NCI-H1092 treated with DMSO at 0.1 percent for 48 hours (cell line): Measurements from ENCODE around the gene MBOAT7.
A peak's percentile ranks its signal among the peaks of the same experiment; 100 is the strongest.

Source experiments
- DNase-seq: peaks from one replicate; lab custom pipeline; 2025; lab: John Stamatoyannopoulos, UW

Gene MBOAT7

GRCh38 chr19:54141356-54141755 is 48.0 kb downstream of the MBOAT7 start:
- DNase-seq = no peak

- DNase-seq = no peak
Observed at GRCh38 chr19:54138489-54139256, 50.7 kb downstream of the MBOAT7 start.

GRCh38 chr19:54137699-54138488 is 51.5 kb downstream of the MBOAT7 start, which contains the start of gene CNOT3:
Gene CNOT3, plus strand, starts transcription at chr19:54137762. Its CDS starts 5,217 bp downstream, at chr19:54142979.
- DNase-seq = no peak

- peak; percentile 99 for DNase-seq
Observed at GRCh38 chr19:54136864-54137698, 52.3 kb downstream of the MBOAT7 start.

- no peak for DNase-seq
Observed at GRCh38 chr19:54136086-54136863, 53.1 kb downstream of the MBOAT7 start.

GRCh38 chr19:54133957-54134590 is 55.3 kb downstream of the MBOAT7 start:
- DNase-seq = no peak

GRCh38 chr19:54133312-54133956 is 55.9 kb downstream of the MBOAT7 start:
- peak; percentile 3 for DNase-seq

GRCh38 chr19:54129617-54129996 is 59.8 kb downstream of the MBOAT7 start:
- no peak for DNase-seq

GRCh38 chr19:54128796-54129616 is 60.4 kb downstream of the MBOAT7 start:
- no peak for DNase-seq

GRCh38 chr19:54128441-54128725 is 61.0 kb downstream of the MBOAT7 start:
- no peak for DNase-seq

GRCh38 chr19:54127688-54128440 is 61.5 kb downstream of the MBOAT7 start:
- no peak for DNase-seq

- no peak for DNase-seq
Observed at GRCh38 chr19:54125713-54126112, 63.7 kb downstream of the MBOAT7 start.

- no peak for DNase-seq
Observed at GRCh38 chr19:54124393-54124792, 65.0 kb downstream of the MBOAT7 start.

GRCh38 chr19:54123682-54124081 is 65.7 kb downstream of the MBOAT7 start:
- DNase-seq = no peak
